LoVo (cell line): ENCODE data around the gene SPIRE1.
"Not testable (repeated sequence)": the region's sequence is repeated elsewhere in the genome, so short reads cannot be mapped to it uniquely, and the experiment has no call there.

ENCODE experiments used
- DNase-seq: peaks from one replicate; pipeline ENCODE4 v3.0.0-alpha.2; 2016; ENCODE audit warnings: low spot score

The SPIRE1 gene

GRCh38 chr18:12598181-12598930 lies 59.6 kb downstream of the SPIRE1 start:
- DNase-seq = no peak

- DNase-seq = no peak
Measured at GRCh38 chr18:12597760-12598159, 60.1 kb downstream of the SPIRE1 start.

DNA sequence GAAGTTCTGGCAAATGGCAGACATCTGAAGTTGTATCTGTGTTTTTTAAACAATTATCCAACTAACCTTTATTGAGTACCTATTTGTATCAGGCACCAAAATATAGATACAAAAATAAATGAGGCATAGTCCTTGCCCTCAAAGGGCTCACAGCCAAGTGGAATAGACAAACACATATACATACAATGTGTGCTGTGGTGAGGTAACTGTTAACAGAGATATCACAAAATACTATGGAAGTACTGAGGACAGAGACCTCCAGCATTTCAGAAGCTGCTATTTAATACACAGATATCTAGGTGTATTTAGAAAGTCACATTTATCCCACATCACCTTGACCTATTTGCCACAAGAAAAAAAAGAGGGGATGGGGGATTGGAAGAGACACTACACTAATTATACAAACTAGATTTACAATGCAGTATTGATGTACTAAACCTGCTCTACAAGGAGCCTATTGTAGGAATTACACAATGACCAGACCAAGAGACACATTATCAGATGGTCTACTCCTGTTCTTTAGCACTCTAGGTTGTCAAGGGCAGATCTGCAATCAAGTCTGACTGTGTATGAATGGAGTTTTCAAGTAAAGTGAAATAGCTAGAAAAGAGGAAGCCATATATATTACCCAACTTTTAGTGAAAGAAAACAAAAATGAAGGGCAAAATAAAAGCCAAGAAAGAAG lies 62.2 kb downstream of the SPIRE1 start:
- no peak for DNase-seq

DNA sequence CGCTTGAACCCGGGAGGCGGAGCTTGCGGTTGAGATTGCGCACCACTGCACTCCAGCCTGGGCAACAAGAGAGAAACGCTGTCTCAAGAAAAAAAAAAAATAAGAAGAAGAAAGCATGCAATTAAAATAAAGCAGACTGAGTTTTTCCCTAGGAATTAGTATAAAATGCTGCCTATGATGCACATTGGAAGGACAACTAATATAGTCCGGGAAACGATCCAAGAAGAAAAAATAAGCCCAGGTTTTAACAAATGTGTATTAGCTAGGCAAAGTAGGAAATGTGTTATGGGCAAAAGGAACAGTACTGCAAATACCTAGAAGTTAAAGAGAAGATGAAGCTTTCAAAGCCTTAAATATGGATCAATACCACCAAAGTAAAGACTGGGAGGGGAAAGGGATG lies 64.0 kb downstream of the SPIRE1 start:
- DNase-seq = no peak

GRCh38 chr18:12592597-12593127 lies 65.2 kb downstream of the SPIRE1 start:
- no peak for DNase-seq

GRCh38 chr18:12589448-12589847 lies 68.5 kb downstream of the SPIRE1 start:
- no peak for DNase-seq

- DNase-seq = no peak
Measured at GRCh38 chr18:12586956-12587355, 71.0 kb downstream of the SPIRE1 start.

GRCh38 chr18:12585218-12585617 lies 72.7 kb downstream of the SPIRE1 start:
- DNase-seq = no peak

DNA sequence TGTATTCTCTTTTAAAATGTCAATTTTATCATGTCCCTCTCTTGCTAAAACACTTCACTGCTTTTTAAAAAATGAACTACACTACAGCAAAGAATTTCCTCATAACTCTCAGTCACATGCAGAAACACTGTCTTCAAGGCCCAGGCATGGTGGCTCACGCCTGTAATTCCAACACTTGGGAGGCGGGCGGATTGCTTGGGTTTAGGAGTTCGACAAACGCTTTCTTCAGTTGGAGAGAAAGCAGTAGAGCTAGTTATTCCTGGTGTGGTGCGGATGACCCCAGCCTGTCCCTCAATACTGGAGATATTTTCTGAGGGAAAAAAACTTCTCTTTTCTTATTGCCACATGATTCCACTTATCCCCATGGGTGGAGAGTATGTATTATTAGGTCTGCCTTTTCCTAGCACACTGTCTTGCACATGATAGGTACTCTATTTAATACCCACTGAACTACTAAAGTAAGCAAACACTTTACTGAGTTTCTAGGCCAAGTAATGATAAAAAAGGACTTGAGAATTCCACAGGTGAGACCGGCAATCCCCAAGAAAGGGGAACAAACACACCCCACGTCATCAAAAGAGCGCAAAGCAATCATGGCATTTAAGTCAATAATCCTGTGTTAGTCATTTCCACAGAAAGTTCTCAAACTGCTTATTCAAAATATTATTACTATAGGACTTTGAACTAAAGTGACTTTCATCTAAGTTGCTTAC lies 77.1 kb downstream of the SPIRE1 start:
- DNase-seq = no peak

DNA sequence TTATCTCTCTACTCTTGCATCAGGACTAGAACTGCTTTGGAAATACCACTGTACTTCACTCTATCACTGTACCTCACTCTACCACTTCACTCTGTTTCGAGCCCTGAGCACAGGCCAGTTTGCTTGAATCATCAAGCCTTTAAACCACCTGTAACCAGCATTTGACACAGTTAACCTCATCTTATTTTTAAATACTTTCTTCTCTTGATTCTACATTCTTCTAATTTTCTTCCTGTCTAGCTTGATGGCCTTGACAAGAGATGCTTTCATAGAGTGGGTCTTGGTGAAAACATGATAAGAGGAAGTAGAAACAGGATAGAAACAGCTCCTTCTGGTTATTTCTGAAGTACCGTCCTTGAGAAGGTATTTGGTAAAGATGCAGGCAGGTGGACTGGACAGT lies 78.1 kb downstream of the SPIRE1 start:
- no peak for DNase-seq

DNA sequence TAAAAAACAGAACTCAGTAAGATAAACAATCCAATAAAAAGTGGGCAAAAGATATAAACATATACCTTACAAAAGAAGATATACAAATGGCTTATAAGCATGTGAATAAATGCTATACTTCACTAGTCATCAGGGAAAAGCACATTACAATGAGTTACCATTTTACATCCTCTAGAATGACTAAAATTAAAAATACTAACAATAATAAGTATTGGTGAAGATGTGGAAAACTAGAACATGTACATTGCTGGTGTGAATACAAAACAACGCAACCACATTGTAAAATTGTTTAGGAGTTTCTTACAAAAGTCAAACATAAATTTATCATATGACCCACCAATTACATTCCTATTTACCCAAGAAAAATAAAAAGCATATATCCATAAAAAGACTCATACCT lies 80.1 kb downstream of the SPIRE1 start:
- DNase-seq = no peak

DNA sequence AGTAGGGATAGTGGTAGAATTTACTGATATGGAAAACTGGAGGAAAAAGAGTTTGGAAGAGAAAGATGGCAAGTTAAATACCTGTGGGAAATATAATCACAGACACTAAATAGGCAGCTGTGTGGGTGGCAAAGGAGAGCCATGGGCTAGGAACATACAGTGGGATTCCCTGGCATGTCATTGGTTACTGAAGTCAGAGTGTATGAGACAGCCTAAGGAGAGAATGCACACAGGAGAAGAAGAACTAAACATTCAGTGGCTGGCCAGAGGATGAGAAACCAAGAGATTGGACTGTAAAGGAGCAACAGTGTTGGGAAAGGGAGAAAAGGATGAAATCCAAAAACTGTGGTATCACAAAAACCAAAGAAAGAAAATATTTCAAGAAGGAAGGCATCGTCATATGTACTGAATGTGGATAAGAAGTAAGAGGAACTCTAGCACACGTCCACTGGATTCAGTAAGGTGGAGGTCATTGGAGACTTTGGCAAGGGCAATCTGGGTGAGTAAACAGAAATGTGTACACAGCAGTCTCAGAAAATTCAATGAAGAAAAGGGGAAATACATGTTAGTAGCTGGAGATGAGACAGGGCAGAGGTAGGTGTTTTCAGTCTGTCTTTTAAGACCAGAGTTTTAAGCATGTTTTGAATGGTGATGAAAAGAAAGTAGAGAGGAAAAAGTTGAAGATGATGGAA lies 83.3 kb downstream of the SPIRE1 start:
- DNase-seq = no peak

DNA sequence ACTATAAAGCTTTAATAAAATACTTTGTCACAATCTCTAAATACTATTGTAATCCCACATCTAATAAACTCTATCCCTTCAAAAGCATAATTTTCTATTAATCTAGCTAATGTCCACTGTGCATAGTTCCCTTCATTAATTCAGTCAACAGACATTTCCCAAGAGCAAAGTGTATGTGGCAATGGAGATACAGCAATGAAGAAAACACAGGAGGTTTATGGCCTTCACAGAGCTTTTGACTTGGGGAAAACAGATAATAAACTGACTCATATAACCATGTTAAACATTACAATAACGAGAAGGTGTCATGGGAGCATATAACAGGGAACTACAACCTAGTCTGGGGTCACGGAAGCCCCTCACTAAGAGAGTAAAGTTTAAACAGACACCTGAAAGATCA lies 86.3 kb downstream of the SPIRE1 start:
- DNase-seq = no peak

DNA sequence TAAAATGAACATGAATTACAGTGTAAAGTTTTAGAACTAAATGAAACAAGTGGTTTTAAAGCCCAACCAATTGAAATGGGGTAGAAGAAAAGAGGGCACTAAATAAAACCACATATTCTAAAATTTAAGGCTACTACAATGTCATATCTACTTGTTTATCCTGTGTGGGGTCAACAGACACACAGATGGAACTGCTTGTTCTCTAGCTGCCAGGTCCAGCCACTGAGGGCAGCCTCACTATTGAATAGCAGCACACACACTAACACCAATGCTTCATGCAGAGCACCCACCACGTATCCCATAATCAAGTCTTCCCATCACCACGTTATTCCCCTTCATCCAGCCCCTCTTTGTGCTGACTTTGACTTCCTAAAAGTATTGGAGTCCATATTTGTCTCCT lies 88.1 kb downstream of the SPIRE1 start:
- DNase-seq = no peak

DNA sequence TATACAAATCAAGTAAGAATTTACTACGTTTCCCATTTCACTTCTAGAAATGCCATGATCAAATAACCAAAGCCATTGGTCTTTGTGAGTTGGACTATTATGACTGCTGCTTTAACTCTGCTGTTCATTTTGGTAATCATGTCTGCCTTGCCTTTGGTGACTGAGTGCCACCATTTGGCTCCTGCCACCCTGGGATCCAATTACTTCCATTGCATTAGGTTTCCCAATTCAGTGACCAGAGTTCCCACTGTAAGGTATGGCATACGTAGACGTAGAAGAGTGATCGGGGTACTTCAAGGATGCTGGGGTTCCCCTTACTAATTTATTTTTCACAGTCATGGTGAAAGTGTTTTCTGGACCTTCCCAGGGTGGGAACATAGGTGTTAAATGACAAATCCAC lies 90.1 kb downstream of the SPIRE1 start:
- DNase-seq = no peak

DNA sequence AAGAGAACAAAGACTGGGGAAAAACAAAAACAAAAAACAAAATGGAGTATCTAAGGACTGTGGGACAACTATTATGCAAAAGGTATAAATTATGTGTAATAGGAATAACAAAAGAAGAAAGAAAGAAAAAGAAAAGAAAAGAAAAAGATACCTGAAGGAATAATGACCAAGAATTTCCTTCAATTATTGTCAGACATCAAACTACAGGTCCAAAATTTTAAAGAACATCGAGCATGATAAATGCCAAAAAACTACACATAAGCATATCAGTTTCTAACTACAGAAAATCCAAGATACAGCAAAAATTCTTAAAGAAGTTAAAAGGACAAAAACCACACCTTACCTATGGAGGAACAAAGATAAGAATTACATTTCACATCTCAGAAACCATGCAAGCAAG lies 93.0 kb downstream of the SPIRE1 start:
- no peak for DNase-seq

DNA sequence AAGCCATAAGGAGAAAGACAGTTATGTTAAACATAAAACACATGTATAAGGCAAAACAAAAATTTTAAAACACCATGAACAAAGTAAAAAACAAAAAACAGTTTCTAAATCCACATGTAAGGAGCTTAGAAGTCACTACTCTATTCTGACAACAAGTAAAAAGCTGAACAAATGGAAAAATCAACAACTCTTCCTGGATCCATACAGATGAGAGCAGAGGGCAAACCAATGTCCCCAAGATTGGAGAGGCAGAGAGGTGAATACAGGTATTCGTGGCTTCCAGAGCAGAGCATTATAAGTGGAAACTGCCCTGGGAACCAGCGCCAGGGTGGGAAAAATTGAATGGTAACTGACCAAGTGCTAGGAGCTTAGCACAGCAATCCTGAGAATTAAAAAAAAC lies 93.5 kb downstream of the SPIRE1 start:
- DNase-seq = no peak

DNA sequence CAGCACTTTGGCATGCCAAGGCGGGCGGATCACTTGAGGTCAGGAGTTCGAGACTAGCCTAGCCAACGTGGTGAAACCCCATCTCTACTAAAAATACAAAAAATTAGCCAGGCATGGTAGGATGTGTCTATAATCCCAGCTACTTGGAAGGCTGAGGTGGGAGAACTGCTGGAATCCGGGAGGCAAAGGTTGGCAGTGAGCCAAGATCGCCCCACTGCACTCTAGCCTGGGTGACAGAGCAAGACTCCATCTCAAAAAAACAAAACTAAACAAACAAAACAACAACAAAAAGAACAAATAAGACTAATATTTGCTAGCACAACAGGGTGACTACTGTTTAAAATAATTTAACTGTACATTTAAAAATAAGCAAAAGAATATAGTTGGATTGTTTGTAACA lies 97.3 kb downstream of the SPIRE1 start:
- not testable (repeated sequence) for DNase-seq

DNA sequence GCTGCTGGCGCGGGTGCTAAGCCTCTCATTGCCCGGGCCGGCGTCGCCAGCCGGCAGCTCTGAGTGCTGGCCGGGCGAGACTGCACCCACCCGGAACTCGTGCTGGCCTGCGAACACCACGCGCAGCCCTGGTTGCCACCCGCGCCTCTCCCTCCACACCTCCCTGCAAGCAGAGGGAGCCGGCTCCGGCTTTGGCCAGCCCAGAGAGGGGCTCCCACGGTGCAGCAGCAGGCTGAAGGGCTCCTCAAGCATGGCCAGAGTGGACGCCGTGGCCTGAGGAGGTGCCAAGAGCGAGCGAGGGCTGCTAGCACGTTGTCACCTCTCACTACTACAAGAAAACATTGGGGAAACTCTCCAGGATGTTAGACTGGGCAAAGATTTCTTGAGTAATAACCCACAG lies 98.6 kb downstream of the SPIRE1 start:
- no peak for DNase-seq

DNA sequence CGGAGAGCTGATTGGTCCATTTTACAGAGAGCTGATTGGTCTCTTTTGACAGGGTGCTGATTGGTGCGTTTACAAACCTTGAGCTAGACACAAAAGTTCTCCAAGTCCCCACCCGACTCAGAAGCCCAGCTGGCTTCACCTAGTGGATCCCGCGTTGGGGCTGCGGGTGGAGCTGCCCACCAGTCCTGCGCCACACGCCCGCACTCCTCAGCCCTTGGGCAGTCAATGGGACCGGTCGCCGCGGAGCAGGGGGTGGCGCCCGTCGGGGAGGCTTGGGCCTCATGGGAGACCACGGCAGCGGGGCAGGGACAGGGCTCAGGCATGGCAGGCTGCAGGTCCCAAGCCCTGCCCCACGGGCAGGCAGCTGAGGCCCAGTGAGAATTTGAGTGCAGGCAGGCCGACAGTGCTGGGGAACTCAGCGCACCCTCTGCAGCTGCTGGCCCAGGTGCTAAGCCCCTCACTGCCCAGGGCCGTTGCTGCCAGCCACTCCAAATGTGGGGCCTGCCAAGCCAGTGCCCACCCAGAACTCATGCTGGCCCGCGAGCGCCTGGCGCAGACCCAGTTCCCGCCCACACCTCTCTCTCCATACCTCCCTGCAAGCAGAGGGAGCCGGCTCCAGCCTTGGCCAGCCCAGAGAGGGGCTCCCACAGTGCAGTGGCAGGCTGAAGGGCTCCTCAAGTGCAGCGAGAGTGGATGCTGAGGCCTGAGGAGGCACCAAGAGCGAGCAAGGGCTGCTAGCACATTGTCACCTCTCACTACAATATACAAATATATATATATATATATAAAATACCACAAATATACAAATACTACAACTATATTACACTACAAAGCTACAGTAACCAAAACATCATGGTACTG lies 100.7 kb downstream of the SPIRE1 start:
- DNase-seq = no peak

DNA sequence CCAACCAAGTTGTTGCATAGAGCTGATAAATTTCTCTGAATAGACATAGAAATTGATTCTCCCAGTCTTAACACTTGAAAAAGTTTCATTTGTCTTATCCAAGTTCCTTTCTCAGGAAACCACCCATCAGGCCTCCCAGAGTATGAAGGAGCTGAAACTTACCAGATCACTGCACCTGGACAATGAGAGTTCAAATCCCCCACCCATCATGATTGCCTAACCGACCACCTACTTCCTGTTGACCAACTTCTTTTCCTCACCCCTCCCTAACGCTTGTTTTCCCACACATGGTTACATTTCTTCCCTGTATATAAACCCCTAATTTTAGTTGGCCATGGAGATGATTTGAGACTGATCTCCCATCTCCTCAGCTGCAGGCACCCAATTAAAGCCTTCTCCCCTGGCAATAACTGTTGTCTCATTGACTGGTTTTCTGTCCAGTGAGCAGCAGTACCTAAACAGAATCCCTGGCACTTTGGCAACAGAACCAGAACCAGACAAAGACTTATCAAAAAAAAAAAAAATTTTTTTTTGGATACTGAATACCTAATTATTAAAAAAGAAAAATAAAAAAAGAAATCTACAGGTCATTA lies 103.0 kb downstream of the SPIRE1 start:
- DNase-seq = no peak
